Mucosa of gallbladder (tissue), 1 donor: ENCODE results near the gene ANKH. TPM values are rescaled to one million over a fixed set of nuclear protein-coding genes. Genes with fewer than 3 reads are reported as not detected.

Source experiments
- DNase-seq: peaks from one replicate; pipeline ENCODE4 v3.0.0-alpha.2; 2020; ENCODE audit warnings: low spot score
- total RNA-seq: library from RNA; stranded (reverse); gene quantifications from one replicate; pipeline ENCODE4 v1.2.1, GENCODE V29; 2021
- donor health status: DM: no; HTN: no; CAD: no.

Gene ANKH
- total RNA-seq, 1 donor from 2014 or later: 73.7 TPM

DNA sequence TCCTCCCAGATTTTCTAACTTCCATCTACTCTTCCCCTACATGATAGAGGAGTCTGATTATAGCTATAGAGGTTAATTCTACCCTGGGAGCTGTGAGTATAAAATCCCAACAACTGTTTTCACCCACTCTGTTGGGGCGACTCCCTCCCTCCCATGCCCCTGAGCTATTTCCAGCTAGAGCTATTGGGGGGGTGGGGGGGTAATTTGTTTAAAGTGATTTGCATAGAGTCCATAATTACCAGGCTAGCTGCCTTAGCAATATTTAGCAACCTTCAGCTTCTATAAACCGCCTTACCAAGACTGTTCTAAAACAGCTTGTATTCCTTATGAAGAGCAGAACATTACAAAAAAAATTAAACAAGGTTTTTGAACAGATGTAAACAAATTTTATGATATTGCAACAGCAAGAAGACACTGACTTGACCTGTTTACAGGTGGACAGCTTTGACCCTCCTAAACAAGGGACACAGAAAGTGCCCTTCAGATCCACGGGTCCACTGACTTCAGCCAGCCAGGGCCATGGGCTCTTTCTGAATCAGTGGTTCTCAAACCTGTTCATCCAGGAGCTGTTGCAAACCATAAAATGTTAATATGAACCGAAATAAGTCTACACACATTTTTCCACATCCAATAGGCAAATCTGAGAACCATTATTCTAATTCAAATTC, 108.9 kb downstream of the ANKH start:
- no peak for DNase-seq

DNA sequence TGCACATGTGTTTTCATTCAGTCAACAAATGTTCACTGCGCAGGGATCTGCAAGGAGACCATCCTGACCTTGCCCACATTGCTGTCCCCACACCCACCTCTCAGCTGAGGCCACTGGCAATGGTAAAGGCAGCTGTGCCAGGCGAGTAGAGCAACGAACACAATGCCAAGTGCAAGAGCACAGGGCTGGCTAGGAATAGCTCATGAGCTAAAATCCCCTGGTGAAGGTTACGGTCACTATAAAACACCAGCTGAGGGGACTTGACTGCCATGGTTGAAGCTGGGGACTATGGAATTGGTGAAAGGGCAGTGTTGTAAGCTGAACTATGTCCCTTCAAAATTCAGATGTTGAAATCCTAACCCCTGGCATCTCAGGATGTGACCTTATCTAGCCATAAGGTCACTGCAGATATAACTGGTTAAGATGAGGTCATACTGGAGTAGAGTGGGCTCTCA, 111.0 kb downstream of the ANKH start:
- no peak for DNase-seq

DNA sequence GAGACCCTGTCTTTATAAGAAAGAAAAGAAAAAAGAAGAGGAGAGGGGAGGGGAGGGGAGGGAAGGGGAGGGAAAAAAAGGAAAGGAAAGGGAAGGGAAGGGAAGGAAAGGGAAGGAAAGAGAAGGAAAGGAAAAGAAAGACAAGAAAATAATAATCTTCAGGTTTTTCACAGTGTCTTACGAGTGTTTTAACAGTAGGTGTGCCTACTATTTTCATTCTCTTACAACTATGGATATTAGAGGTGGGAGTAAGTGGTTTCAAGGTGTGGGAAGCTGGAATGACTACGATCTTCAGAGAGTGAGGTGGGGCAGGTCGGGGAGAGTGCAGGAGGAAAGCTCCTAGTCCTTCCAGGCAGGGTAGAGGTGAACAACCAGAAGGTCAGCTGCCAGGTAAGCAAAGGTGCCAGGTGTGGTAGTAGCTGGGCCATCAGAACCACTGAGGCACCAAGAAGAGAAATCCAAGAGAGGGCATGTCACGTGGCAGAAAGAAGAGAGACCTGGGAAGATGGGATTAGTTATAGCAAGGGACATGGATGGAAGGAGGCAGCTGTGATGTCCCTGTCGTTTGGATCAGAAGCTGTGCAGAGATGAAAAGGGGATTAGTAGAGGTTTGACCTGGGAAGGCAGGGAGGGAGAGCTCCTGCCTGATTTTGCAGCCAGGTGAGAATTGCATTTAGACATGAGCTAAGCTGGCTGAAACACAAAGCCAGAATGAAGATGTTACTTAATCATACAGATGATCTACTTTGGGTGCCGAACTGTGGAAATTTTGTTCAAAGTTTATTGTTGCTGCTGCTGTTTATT, 111.6 kb downstream of the ANKH start:
- no peak for DNase-seq

GRCh38 chr5:14757850-14758249, 113.7 kb downstream of the ANKH start:
- DNase-seq: no peak

- DNase-seq: no peak
Measured at GRCh38 chr5:14756478-14756877, 115.1 kb downstream of the ANKH start.

DNA sequence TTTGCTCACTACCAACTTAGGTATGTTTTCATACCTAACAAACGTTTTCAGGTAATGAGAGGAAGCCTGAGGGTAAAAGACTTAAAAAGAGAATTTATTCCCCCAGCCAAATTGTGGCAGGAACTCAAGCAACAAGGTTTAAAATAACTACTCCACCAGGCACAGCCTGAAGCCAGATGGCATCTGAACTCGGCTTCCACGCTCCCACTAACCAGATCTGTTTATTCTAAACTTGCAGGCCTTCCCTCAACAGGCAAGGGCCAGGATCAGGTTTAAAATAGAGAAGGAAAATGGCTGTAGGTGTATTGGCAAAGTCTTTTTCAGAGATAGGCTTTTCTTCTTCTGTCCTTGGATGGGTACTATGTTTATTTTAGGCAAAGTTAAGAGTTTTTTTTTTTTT, 117.6 kb downstream of the ANKH start:
- no peak for DNase-seq

GRCh38 chr5:14753292-14753691, 118.3 kb downstream of the ANKH start:
- DNase-seq: no peak

- DNase-seq: no peak
Measured at GRCh38 chr5:14752497-14753071, 119.0 kb downstream of the ANKH start.

DNA sequence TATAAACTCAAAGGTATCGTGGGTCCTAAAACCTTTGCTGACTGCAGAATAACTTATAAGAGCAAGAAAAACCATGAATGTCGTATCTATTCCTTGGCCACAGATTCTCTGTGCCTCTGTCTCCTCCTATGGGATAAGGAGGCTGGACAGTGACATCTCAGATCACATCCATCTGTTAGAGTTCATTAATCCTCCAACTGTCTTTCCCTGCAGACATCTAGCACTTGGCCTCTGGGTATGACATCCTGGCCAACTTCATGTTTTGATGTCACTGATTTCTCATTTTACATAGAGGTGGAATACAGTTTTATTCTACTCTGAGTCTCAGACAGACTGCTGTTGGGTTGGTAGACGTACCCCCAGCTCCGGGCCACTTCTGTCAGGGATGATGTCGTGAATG, 120.9 kb downstream of the ANKH start:
- no peak for DNase-seq

DNA sequence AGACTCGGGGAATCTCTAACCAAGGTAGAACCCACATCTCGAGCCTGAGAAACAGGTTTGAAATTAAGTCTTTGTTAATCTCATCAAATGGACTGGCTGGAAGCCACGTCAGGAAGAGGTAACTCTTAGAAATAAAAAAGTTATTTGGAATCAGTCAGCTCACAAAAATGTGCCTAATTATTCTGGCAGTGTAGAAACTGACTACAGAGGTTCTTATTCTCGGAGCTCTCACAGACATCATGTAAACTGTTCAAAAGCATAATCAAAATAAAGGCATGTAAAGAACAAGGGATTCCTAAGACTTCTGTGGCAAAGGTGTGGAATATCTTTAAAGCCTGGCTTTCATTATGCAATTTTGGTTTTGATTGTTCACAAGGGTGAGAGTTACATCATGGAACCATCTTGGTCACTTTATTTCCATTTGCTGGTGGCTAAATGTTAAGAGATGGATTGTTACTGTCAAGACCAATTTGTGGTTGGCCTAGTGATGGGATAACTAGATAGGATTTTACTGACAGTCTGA, 121.9 kb downstream of the ANKH start:
- DNase-seq: no peak

DNA sequence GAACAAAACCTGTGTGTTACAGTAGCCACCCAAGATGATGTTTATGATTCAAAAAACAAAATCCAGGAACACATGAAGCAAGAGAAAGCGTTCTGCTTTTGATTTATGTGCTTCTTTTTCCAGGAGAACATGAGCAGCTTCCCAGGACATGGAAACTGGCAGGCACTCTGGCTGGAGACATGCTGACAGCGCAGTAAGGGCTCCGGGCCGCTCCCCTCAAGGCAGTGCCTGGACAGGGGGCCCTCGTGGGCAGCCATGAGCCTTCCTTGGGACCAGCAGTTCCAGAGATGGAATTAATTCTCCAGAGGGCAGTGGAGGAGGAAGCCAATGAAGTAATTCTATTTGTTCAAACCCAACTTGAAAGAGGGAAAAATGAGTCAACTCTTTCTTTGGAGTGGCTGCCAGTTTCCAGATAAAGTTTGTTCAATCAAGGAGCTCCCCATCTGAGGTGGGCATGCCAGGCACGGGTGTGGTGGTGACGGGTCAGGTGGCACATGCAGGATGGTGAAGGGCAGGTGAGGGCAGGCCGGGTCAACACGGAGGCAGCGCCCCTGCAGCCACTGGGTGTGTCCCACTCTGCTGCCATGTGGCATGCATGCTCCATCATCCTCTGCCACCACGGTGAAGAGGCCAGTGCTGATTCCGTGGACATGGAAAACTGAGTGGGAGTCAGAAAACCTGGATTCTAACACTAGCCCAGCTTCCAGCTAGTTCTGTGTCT, 123.2 kb downstream of the ANKH start:
- DNase-seq: no peak

- no peak for DNase-seq
Measured at GRCh38 chr5:14745753-14746152, 125.8 kb downstream of the ANKH start.

- no peak for DNase-seq
Measured at GRCh38 chr5:14745188-14745563, 126.4 kb downstream of the ANKH start.

GRCh38 chr5:14744296-14745187, 127.0 kb downstream of the ANKH start:
- no peak for DNase-seq

GRCh38 chr5:14743601-14744295, 127.8 kb downstream of the ANKH start:
- no peak for DNase-seq

DNA sequence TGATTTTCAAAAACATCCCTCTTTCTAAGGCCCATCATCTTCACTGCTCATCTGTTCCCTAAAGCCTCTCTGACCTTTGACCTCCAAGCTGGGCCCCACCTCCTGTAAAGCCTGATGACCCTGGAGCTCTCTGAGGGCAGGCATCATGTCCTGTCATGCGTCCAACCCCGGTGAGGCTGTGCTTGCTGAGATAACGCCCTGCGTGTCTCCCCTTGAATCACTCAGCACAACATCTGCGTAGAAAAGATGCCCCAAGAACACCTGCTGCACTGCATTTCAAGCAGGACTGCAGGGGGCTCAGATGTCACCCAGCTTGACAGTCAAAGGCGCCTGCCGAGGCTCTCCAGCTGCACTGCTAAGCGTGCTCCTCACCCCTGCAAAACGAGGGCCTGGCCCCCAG, 129.1 kb downstream of the ANKH start:
- DNase-seq: no peak

DNA sequence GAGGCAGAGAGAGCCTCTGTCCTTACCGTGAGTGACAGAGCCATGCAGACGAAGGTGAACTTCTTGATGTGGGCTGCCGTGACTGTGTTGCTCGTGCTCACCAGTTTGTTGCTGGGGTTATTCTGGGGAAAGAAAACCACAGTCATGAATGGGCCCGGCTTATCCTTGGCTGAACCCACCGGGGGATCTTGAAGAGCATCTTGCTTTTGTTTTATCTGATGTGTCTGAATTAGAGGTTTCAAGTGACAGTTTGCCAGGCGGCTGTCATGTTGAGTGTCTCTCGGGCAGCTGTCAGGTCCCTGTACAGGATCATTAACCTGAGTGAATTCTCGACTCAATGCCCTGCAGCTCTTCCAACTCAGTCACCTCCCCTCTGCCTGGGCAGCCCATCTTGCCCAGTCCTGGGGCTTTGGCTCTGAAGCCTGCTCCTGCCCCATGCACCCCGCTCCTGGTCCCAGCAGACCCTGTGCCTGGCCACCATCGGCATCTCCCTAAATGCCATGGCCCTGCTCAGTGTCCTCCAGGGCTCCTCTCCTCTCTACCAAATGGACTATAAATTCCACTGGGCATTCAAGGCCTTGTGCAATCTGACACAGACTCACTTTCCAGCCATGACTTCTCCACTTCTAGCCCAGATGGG, 129.7 kb downstream of the ANKH start:
- DNase-seq: no peak

DNA sequence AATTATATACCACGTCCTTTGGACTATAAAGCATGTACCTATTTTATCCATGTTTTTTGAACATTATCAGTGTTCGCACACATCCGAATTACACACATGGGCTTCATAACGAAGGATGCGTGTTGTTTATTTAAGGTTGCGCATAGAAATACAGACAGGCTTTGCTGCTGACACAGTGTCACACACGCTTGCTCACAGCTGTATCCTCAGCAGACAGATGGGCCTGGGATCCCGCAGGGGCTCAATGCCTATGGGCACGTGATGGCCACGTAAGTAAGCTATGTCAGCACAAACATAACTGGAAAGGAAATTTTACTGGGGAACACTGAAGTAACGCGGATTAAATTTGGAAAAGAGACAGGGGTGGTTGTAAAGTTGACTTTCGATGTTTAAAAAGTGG, 130.4 kb downstream of the ANKH start:
- DNase-seq: no peak

GRCh38 chr5:14739981-14740380, 131.6 kb downstream of the ANKH start:
- DNase-seq: no peak

- DNase-seq: no peak
Measured at GRCh38 chr5:14739538-14739937, 132.0 kb downstream of the ANKH start.
